HG02943 (cell line): ENCODE measurements around the gene ARHGDIB.

Experiments used
- ATAC-seq: cut with Tn5 transposase; IDR thresholded peaks from one replicate; pipeline ENCODE4 v1.9.1; 2021; ENCODE audit warnings: mild to moderate bottlenecking, low read depth, moderate library complexity; ENCODE audit not compliant: unreplicated experiment

The ARHGDIB gene

DNA sequence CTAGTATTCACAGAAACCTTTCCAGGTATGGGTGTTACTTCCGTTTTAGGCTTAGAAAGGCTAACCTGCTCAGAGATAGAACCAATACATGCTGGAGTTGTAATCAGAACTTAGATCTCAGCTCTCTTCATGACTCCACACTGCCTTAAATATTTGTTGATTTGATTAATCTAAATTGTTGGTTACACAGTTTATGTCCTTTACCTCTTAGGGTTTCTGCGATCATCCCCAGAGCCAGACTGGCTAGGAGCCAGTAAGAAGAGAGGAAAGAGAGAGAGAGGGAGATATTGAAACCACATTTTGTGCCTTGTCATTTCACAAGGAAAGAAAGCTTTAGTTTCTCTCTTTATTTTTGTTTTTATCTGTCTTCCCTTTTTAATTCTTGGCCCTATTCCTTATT lies 58.9 kb downstream of the ARHGDIB start:
- ATAC-seq: no peak

GRCh38 chr12:14901228-14901562 lies 60.2 kb downstream of the ARHGDIB start:
- ATAC-seq: no peak

DNA sequence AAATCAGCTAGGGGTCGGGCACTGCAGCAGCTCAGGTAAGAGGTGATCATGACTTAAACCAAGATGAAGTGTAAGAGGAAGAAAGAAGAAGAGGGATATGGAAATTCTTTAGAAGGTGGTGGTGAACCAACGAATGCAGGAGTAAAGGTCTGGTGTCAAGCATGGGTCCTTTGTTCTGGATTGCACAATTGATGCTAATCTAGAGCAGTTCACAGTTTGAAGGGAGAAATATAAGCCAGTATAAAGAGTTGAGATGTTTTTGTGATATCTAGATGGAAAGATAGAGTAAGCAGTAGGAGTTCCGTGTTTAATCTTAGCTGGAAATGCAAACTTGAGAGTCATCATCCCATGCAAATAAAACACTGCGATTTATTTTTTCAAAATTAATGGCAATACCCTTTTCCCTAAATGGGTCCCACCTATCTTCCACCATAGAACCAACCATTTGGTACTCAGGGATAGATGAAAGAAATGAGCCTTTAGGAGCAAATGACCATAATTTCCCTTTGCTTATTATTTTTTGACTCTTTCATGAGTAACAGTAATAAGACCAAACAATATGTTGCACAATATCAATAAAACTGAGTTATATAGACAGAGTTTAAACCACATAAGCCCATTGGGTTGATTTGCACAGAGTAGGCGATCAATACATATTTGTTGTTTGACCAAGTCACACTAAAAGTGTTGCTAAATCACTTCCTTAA lies 60.7 kb downstream of the ARHGDIB start:
- no peak for ATAC-seq

- no peak for ATAC-seq
Observed at GRCh38 chr12:14896521-14897169, 64.8 kb downstream of the ARHGDIB start.

DNA sequence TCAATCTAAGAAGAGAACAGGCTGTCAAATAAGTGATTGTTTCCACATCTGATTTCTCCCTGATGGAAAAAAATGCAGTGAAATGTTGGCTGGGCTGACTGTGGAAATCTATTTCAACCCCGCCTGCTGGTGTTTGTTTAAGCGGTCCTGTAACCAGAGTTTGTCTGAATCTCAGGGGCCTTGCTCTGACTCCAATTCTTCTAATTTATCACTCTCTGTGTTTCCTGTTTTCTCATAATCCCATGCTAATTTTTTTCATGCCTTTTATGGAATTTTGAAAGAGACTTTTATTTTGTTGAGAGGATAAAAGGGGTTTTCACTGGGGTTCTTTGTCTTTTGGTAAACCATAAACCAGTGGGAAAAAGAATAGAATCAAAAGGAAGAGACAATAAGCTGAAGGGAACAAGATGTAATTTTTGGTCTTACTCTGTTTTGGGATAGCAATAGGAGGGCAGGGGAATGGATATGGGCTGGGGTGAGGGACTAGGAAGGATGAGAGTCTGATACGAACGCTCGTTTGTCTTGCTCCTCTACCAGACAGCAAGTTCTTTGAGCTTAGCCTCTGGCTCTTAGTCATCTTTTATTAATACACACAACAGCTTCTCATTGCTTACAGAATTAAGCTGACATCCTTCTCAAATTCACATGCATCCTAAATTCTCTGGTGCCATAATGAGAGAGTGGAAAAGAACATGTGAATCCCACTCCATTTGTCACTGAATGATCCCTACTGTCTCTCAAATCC lies 67.7 kb downstream of the ARHGDIB start:
- no peak for ATAC-seq

DNA sequence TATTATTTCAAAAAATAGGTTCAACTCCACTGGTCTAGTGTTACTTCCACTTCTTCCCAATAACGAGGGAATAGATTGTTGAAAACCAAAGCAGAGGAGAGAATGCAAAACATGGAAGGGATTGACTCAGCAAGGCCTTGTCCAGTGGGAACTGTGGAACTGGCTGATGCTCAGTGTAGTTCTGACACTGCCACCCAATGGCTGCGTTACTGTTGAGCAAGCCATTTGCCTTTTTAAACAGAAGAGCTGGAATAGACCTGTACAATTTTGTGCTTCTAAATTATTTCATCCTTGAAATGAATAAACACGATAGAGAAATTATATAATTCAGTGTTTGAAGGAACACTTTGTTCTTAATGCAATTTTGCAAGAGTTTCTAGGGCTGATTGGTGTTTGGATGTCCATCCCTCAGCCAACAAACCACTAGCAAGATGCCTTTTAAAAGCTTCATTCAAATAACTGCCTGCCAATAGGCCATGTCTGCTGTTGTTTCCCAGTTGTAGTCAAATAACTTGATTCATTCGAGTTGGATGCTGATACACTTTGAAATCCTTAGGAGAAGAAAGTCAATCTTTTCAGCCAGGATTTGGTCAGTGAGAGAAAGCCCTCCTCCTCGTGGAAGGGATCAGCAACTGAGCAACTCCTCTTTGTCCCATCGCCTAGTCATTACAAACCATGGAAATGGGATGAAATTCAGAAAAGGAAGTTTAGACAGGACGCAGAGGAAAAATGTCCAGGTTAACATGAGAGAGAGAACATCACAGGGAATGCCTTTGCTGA lies 68.5 kb downstream of the ARHGDIB start:
- no peak for ATAC-seq
